ENCODE data around the gene TMEM145.
"Not testable (repeated sequence)": the region's sequence is repeated elsewhere in the genome, so short reads cannot be mapped to it uniquely, and the experiment has no call there.

The TMEM145 gene

DNA sequence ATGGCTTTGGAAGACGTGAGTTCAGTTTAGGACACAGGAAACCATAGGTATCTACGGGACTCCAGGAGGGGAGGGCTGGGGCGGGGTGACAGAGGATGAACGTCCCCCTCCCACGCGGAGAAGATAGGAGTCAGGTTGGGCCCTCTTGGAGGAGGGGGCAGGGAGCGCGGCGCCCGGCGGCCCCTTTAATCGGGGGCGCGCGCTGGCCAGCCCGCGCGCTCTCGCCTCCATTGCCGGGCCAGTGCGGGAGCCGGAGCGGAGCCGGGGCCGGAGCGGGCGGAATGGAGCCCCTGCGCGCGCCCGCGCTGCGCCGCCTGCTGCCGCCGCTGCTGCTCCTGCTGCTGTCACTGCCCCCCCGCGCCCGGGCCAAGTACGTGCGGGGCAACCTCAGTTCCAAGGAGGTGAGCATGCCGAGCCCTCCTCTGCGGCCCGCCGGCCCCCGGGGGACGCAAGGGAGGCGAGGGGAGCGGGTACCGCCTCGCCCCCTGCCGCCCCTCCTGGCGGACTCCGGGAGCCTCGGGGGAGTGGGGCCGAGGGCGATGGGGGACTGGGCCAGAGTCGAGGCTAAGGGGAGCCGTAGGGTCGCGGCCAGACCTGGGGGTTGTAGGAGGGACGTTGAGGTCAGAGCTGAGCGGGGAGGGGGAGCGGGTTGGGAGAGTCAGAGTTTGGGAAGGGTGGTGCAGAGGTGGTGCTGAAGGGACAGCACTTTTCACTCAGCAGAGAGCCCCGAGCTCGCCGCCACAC, at the start of gene TMEM145:
Gene TMEM145 (plus strand): TSS at position 214 of the 744 bp plus-strand sequence. CDS start 68 bp downstream, at position 282.
- H3K27ac Mint-ChIP-seq: no peak within 1 kb of the TSS
- no peaks in the 10 kb centered on the region for H3K9me3 Mint-ChIP-seq
- H3K36me3 Mint-ChIP-seq (ENCODE audit: low read depth): no peaks in the 10 kb centered on the region
- H3K27me3 Mint-ChIP-seq (ENCODE audit: low read depth): peaks cover 44% of the 10 kb centered on the region
- H3K4me1 Mint-ChIP-seq (ENCODE audit: low read depth): peaks cover 18% of the 10 kb centered on the region
- peak within 1 kb of the TSS; percentile 70 for H3K4me3 Mint-ChIP-seq
- DNase-seq (ENCODE audit: low spot score): peak; percentile 51

DNA sequence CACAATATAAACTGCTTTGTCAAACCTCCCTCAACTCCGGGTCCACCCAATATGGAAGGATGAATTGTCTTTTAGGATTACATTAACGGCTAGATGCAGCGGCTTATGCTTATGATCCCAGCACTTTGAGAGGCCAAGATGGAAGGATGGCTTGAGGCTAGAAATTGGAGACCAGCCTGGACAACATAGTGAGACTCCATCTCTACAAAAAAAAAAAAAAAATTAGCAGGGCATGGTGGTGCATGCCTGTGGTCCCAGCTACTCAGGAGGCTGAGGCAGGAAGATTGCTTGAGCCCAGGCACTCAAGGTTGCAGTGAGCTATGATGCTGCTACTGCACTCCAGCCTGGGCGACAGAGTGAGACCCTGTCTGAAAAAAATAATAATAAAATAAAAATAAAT, 47.0 kb upstream of the TMEM145 start:
- not testable (repeated sequence) for H3K36me3 Mint-ChIP-seq (ENCODE audit: low read depth); H3K9me3 Mint-ChIP-seq; DNase-seq (ENCODE audit: low spot score); H3K4me3 Mint-ChIP-seq; H3K27me3 Mint-ChIP-seq (ENCODE audit: low read depth); H3K27ac Mint-ChIP-seq
- H3K4me1 Mint-ChIP-seq (ENCODE audit: low read depth): peaks cover 25% of the 10 kb centered on the region

DNA sequence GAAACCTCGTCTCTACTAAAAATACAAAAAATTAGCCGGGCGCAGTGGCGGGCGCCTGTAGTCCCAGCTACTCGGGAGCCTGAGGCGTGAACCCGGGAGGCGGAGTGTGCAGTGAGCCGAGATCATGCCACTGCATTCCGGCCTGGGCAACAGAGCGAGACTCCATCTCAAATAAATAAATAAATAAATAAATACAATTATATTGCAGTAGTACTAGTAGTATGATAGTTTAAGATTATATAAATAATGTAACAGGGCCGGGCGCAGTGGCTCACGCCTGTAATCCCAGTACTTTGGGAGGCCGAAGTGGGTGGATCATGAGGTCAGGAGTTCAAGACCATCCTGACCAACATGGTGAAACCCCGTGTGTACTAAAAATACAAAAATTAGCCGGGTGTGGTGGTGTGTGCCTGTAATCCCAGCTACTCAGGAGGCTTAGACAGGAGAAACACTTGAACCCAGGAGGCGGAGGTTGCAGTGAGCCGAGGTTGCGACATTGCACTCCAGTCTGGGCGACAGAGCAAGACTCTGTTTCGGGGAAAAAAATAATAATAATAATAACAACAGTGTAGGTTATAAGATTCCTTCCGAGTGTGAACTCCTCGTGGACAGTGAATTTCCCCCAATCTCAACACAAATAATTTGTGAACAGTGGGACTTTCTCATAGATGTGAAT, 46.0 kb upstream of the TMEM145 start:
- H3K36me3 Mint-ChIP-seq (ENCODE audit: low read depth); DNase-seq (ENCODE audit: low spot score); H3K9me3 Mint-ChIP-seq; H3K27ac Mint-ChIP-seq; H3K27me3 Mint-ChIP-seq (ENCODE audit: low read depth); H3K4me3 Mint-ChIP-seq: not testable (repeated sequence)
- peaks cover 30% of the 10 kb centered on the region for H3K4me1 Mint-ChIP-seq (ENCODE audit: low read depth)

DNA sequence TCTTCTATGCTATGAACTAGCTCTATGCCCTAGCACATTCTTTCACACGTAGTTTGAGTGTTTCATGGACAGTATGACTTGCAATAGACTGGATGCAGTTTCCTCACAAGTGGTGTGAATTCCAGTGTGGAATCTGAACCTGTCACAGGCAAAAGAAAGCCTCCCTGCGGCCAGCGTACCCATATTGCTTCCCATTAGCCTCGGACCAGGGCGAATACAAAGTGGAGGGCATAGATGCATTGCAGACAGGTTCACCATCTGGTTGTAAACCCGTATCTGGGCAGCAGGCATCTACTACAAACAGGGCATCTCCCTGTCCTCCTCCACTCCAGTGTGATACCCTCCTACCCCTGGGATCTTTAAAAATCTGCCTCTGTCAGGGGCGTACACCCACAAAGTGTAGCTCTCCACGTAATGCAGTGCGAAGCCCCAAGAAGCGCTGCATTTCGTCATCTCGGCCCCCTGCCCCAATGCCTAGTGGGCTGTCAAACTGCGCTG, 45.4 kb upstream of the TMEM145 start:
- no peak overlapping the region for H3K27ac Mint-ChIP-seq
- H3K27me3 Mint-ChIP-seq (ENCODE audit: low read depth): peaks cover 1% of the 10 kb centered on the region
- H3K36me3 Mint-ChIP-seq (ENCODE audit: low read depth): peaks cover 7% of the 10 kb centered on the region
- H3K4me3 Mint-ChIP-seq: no peak overlapping the region
- H3K4me1 Mint-ChIP-seq (ENCODE audit: low read depth): peaks cover 29% of the 10 kb centered on the region
- no peaks in the 10 kb centered on the region for H3K9me3 Mint-ChIP-seq
- DNase-seq (ENCODE audit: low spot score): no peak

DNA sequence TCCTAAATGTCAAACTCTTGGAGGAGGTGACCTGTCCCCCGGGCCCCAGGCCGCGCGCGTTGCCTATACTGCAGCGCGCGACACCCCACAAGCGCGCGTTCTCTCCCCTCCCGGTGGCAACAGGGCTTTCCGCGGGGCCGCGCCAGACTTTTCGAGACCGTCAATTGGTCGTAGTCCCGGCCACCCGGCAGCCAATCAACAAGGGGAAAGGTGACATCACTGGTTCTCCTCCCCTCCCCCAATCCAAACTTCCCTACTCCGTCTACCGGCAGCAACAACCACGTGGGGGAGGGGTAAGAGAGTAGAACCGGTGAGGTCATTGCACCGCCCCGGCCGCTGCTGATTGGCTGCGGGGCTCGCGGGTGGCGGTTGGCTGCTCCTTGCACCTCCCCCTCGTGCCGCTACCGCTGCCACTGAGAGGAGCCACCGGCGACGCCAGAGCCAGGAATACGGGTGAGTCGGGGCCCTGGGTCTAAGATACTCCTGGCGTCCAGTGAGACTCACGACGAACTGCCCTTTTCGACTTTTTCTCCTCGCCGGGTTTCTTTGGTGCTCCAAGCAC, 44.9 kb upstream of the TMEM145 start:
- Mint-ChIP-seq H3K36me3 (ENCODE audit: low read depth) (peaks cover 7% of the 10 kb centered on the region), H3K9me3 (no peaks in the 10 kb centered on the region), H3K27me3 (ENCODE audit: low read depth) (no peaks in the 10 kb centered on the region), H3K4me3 (no peak overlapping the region), H3K27ac (no peak overlapping the region), H3K4me1 (ENCODE audit: low read depth) (peaks cover 28% of the 10 kb centered on the region)
- DNase-seq (ENCODE audit: low spot score): peak; percentile 99

DNA sequence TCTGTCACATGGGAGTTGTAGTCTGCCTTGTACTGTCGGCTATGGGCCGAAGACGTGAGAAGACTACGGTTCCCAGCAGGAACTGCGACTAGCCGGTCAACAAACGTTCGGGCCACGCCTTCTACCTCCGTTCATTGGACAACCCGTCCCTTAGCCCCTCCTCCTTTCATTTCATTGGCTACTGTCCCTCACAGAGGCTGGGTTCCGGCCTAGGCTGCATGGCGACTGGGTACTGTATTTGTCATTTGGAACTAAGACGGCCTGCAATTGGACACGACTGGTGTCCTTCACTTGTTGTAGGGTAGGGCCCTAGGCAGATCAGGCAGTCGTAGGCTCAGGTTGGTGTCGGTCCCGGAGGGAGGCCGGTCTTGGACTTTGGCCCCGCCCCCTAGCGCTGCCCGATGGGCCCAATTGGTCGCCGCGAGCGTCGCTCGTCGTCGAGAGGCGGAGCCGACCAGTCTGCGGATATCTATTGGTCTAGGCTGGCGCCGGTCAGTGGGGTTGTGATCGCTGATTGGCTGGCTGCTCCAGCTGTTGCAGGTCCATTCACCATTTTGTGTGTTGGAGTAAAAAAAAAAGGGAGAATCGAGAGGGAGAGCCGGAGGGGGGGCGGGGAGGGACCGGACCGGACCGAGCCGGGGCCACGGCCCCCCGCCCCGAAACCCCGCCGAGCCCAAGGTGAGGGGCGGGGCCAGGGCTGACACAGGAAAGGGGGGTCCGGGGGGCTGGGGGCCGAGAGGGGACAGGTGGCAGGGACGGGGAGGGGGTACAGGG, 44.2 kb upstream of the TMEM145 start, which contains the start of gene CIC:
Gene CIC (plus strand): TSS at position 549 of the 774 bp plus-strand sequence. CDS start 2,532 bp downstream, outside the sequence.
- H3K27ac Mint-ChIP-seq: no peak within 1 kb of the TSS
- no peaks in the 10 kb centered on the region for H3K27me3 Mint-ChIP-seq (ENCODE audit: low read depth)
- no peak within 1 kb of the TSS for H3K4me3 Mint-ChIP-seq
- H3K4me1 Mint-ChIP-seq (ENCODE audit: low read depth): peaks cover 28% of the 10 kb centered on the region
- peak; percentile 99 for DNase-seq (ENCODE audit: low spot score)
- H3K9me3 Mint-ChIP-seq: no peaks in the 10 kb centered on the region
- peaks cover 11% of the 10 kb centered on the region for H3K36me3 Mint-ChIP-seq (ENCODE audit: low read depth)

DNA sequence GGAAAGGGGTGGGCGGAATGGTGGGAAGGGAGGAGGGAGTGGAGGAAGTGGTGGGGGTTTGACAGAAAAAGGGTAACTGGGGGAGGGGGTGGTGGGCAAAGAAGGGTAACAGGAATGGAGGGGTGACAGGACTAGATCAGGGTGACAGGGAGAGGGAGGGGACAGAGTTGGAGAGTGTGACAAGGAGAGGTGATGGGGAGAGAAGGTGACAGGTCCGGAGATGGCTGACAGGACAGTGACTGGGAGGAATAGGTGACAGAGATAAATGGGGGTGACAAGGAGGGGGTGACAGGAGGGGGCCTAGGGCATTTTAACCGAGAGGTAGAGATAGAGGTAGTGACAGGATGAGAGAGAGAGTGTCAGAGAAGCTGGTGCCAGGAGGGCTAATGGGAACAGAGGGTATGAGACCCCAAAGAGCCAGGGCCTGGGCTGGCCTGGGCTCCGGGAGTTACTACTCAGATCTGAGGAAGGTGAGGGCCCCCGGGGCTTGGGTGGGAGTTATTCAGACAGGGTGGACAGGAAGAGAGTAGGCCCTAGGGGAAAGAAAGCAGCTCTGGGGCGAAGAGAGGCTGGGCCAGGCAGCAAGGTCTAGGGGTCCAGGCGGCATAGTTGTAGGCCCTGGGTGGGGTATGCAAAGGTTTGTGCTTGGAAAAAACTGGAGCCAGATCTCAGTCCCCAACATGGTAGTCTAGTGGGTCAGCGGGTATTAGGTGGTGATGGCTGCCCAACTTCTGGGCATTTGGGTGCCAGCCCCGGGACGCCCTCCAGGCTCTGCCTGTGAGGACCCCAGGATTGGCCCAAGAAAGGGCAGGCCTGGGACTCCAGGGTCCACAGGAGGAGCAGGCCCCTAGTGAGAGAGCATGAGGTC, 43.4 kb upstream of the TMEM145 start:
- H3K9me3 Mint-ChIP-seq: no peaks in the 10 kb centered on the region
- H3K4me1 Mint-ChIP-seq (ENCODE audit: low read depth): peaks cover 28% of the 10 kb centered on the region
- DNase-seq (ENCODE audit: low spot score): no peak
- H3K4me3 Mint-ChIP-seq: no peak overlapping the region
- no peak overlapping the region for H3K27ac Mint-ChIP-seq
- no peaks in the 10 kb centered on the region for H3K27me3 Mint-ChIP-seq (ENCODE audit: low read depth)
- peaks cover 15% of the 10 kb centered on the region for H3K36me3 Mint-ChIP-seq (ENCODE audit: low read depth)

DNA sequence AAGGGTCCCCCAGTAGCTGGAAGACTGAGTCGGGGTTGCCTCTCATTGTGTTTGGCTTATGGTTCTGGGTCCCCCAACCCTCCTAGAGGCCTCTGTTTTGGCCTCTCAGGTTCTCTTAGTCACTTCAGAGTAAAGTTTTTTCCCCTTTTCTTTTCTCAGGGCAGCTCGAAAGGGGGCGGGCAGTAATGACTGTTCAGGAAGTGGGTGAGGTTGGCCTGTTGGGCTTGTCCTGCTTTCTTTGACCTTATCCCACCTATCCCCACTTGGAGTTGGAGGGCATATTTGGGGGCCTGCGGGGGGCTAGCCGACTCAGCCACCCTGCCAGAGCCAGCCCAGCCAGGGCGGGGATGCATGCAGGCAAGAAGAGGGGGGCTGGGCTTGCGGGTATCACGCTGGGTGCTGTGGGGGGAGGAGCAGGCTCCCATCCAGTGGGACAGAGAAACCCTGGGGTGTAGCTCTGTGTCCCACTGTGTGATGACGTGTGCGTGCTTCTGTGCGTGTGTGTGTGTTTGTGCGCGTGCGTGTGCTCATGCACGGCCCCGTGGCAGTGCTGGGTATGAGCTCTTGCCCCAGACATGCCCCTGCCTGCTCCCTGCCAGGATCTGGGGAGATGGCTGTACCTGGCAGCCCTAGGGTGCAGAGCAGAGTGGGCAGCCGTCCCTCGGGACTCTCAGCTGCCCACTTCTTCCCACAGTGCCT, 42.6 kb upstream of the TMEM145 start:
- Mint-ChIP-seq H3K4me1 (ENCODE audit: low read depth) (peaks cover 33% of the 10 kb centered on the region), H3K27me3 (ENCODE audit: low read depth) (no peaks in the 10 kb centered on the region), H3K36me3 (ENCODE audit: low read depth) (peaks cover 21% of the 10 kb centered on the region), H3K4me3 (no peak overlapping the region), H3K27ac (no peak overlapping the region), H3K9me3 (no peaks in the 10 kb centered on the region)
- DNase-seq (ENCODE audit: low spot score): peak; percentile 70

DNA sequence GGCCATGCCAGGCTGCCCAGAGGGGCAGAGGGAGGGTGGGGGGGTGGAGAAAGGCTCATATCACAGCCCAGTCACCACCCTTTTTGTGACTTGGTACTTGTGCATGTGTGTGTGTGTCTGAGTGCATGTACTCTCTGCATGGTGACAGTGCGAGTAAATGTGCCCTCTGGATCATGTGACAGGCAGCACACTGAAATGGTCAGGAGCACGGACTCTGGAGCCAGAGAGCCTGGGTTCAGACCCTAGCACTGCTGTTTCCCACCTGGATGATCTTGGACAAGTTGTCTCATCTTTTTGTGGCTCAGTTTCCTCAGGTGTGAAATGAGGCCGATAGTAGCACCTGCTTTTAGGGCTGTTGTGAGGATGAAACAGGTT, 42.1 kb upstream of the TMEM145 start:
- Mint-ChIP-seq H3K36me3 (ENCODE audit: low read depth) (peaks cover 22% of the 10 kb centered on the region), H3K4me1 (ENCODE audit: low read depth) (peaks cover 37% of the 10 kb centered on the region), H3K27ac (no peak overlapping the region), H3K9me3 (no peaks in the 10 kb centered on the region), H3K27me3 (ENCODE audit: low read depth) (no peaks in the 10 kb centered on the region), H3K4me3 (no peak overlapping the region)
- no peak for DNase-seq (ENCODE audit: low spot score)

DNA sequence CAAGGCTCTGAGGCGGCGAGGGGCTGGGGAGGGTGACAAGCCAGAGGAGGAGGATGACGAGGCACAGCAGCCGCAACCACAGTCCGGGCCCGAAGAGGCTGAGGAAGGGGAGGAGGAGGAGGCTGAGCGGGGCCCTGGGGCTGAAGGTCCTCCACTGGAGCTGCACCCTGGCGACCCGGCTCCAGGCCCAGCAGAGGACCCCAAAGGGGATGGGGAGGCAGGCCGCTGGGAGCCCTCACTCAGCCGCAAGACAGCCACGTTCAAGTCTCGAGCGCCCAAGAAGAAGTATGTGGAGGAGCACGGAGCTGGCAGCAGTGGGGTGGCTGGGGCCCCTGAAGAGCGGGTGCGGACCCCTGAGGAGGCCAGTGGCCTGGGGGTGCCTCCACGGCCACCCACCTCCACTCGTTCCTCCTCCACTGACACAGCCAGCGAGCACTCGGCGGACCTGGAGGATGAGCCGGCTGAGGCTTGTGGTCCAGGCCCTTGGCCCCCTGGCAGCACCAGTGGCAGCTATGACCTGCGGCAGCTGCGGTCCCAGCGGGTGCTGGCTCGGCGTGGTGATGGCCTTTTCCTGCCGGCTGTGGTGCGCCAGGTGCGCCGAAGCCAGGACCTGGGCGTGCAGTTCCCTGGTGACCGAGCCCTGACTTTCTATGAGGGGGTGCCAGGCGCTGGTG, 41.1 kb upstream of the TMEM145 start:
- H3K27ac Mint-ChIP-seq: no peak overlapping the region
- peaks cover 24% of the 10 kb centered on the region for H3K36me3 Mint-ChIP-seq (ENCODE audit: low read depth)
- H3K4me1 Mint-ChIP-seq (ENCODE audit: low read depth): peaks cover 46% of the 10 kb centered on the region
- no peak for DNase-seq (ENCODE audit: low spot score)
- no peaks in the 10 kb centered on the region for H3K27me3 Mint-ChIP-seq (ENCODE audit: low read depth)
- no peak overlapping the region for H3K4me3 Mint-ChIP-seq
- no peaks in the 10 kb centered on the region for H3K9me3 Mint-ChIP-seq

DNA sequence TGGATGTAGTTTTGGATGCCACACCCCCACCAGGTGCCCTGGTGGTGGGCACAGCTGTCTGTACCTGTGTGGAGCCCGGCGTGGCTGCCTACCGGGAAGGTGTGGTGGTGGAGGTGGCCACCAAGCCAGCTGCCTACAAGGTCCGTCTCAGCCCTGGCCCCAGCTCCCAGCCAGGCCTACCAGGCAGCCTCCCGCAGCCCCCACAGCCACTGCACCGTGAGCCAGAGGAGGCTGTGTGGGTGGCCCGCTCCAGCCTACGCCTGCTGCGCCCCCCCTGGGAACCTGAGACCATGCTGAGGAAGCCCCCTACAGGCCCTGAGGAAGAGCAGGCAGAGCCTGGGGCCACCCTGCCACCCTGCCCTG, 40.6 kb upstream of the TMEM145 start:
- Mint-ChIP-seq H3K36me3 (ENCODE audit: low read depth) (peaks cover 24% of the 10 kb centered on the region), H3K27ac (no peak overlapping the region), H3K4me3 (no peak overlapping the region), H3K9me3 (no peaks in the 10 kb centered on the region), H3K4me1 (ENCODE audit: low read depth) (peaks cover 47% of the 10 kb centered on the region), H3K27me3 (ENCODE audit: low read depth) (no peaks in the 10 kb centered on the region)
- no peak for DNase-seq (ENCODE audit: low spot score)

DNA sequence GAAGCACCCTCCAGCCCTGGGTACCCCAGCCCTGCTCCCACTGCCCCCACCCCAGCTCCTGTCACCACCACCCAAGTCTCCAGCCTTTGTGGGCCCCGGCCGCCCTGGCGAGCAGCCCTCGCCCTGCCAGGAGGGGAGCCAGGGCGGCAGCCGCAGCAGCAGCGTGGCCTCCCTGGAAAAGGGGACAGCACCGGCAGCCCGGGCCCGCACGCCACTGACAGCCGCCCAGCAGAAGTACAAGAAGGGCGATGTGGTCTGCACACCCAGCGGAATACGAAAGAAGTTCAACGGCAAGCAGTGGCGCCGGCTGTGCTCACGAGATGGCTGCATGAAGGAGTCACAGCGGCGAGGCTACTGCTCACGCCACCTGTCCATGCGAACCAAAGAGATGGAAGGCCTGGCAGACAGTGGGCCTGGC, 40.1 kb upstream of the TMEM145 start:
- H3K4me1 Mint-ChIP-seq (ENCODE audit: low read depth): peaks cover 42% of the 10 kb centered on the region

More for the DNA sequence above, 40.1 kb upstream of the TMEM145 start:
- Mint-ChIP-seq H3K27me3 (ENCODE audit: low read depth) (no peaks in the 10 kb centered on the region), H3K27ac (no peak overlapping the region), H3K36me3 (ENCODE audit: low read depth) (peaks cover 24% of the 10 kb centered on the region), H3K4me3 (no peak overlapping the region), H3K9me3 (no peaks in the 10 kb centered on the region)
- no peak for DNase-seq (ENCODE audit: low spot score)
